Kidney epithelial cell (primary cell): ENCODE data around the gene STARD13. TPM values are rescaled to one million over a fixed set of nuclear protein-coding genes. Genes with fewer than 3 reads are reported as not detected.

Experiments used
- DNase-seq: peaks from one replicate; pipeline ENCODE4 v3.0.0-alpha.2; 2010; ENCODE audit warnings: low read depth
- H3K27me3 ChIP-seq: 2 replicates; pipeline ENCODE4 v1.6.0; 2011; ENCODE audit warnings: low read length; ENCODE audit not compliant: control insufficient read depth, insufficient read depth
- H3K36me3 ChIP-seq: 2 replicates; pipeline ENCODE4 v1.5.1; 2011; ENCODE audit warnings: low read length; ENCODE audit not compliant: control insufficient read depth, insufficient read depth
- H3K4me3 ChIP-seq: 2 replicates; pipeline ENCODE4 v1.5.1; 2011; ENCODE audit warnings: low read depth, mild to moderate bottlenecking, control low read depth, low read length
- CTCF ChIP-seq: IDR thresholded peaks from 2 replicates; pipeline ENCODE4 v1.5.1; 2011; ENCODE audit warnings: mild to moderate bottlenecking, moderate library complexity, low read length, control low read depth, inconsistent platforms; ENCODE audit not compliant: insufficient read depth, poor library complexity, severe bottlenecking
- total RNA-seq: library from RNA; depleted of rRNA; stranded (reverse); fragments of >200 nt; gene quantifications from 2 replicates; pipeline ENCODE4 v1.2.3, GENCODE V29; 2015

The STARD13 gene
- total RNA-seq, 1 donor from 2014 or later, result 10.1 TPM

GRCh38 chr13:33278913-33279312 is 6.6 kb downstream of the STARD13 start:
- Histone ChIP-seq H3K36me3 (no peaks in the 10 kb centered on the region), H3K27me3 (no peaks in the 10 kb centered on the region), H3K4me3 (no peak overlapping the region)
- DNase-seq, result no peak
- TF ChIP-seq CTCF, result no peak

GRCh38 chr13:33277946-33278345 is 7.6 kb downstream of the STARD13 start:
- Histone ChIP-seq H3K4me3 (no peak overlapping the region), H3K36me3 (no peaks in the 10 kb centered on the region), H3K27me3 (no peaks in the 10 kb centered on the region)
- DNase-seq, result no peak
- TF ChIP-seq CTCF, result no peak

GRCh38 chr13:33277037-33277740 is 8.4 kb downstream of the STARD13 start:
- no peak for TF ChIP-seq CTCF
- no peaks in the 10 kb centered on the region for H3K27me3 ChIP-seq
- no peak for DNase-seq
- no peak overlapping the region for H3K4me3 ChIP-seq
- H3K36me3 ChIP-seq, result no peaks in the 10 kb centered on the region

- Histone ChIP-seq H3K4me3 (no peak overlapping the region), H3K36me3 (no peaks in the 10 kb centered on the region), H3K27me3 (no peaks in the 10 kb centered on the region)
- no peak for TF ChIP-seq CTCF
- no peak for DNase-seq
Observed at GRCh38 chr13:33276570-33276969, 9.0 kb downstream of the STARD13 start.

- TF ChIP-seq CTCF, result no peak
- H3K27me3 ChIP-seq, result no peaks in the 10 kb centered on the region
- H3K4me3 ChIP-seq, result no peak overlapping the region
- H3K36me3 ChIP-seq, result no peaks in the 10 kb centered on the region
- no peak for DNase-seq
Observed at GRCh38 chr13:33275916-33276315, 9.6 kb downstream of the STARD13 start.

- no peak for DNase-seq
- TF ChIP-seq CTCF, result no peak
Observed at GRCh38 chr13:33274264-33274663, 11.3 kb downstream of the STARD13 start.

More at GRCh38 chr13:33274264-33274663, 11.3 kb downstream of the STARD13 start:
- no peaks in the 10 kb centered on the region for H3K27me3 ChIP-seq
- H3K4me3 ChIP-seq, result no peak overlapping the region
- H3K36me3 ChIP-seq, result no peaks in the 10 kb centered on the region
